GM12873 (cell line): ENCODE data around the gene KIF13A.

ENCODE experiments used
- CTCF ChIP-seq: IDR thresholded peaks from 2 replicates; pipeline ENCODE4 v1.5.1; 2012; ENCODE audit warnings: low read depth, mild to moderate bottlenecking, moderate library complexity, low read length, control low read depth; ENCODE audit not compliant: insufficient read depth; ENCODE audit errors: missing control alignments

The KIF13A gene

GRCh38 chr6:17712576-17712975 is 274.9 kb downstream of the KIF13A start:
- TF ChIP-seq CTCF = no peak

GRCh38 chr6:17710331-17710730 is 277.1 kb downstream of the KIF13A start:
- no peak for TF ChIP-seq CTCF

- no peak for TF ChIP-seq CTCF
These were observed 278.0 kb downstream of the KIF13A start for GRCh38 chr6:17709476-17709875.
